Stimulated activated CD8-positive, alpha-beta memory T cell treated with anti-CD3 and anti-CD28 coated beads, Interleukin-12 subunit alpha, Interleukin-12 subunit beta, amount 100 ng/mL, for 24 hours (primary cell): ENCODE measurements around the gene TOR3A.

Experiments used
- DNase-seq: peaks from one replicate; pipeline ENCODE4 v3.0.0-alpha.2; 2020; ENCODE audit errors: extremely low read depth

Gene TOR3A

DNA sequence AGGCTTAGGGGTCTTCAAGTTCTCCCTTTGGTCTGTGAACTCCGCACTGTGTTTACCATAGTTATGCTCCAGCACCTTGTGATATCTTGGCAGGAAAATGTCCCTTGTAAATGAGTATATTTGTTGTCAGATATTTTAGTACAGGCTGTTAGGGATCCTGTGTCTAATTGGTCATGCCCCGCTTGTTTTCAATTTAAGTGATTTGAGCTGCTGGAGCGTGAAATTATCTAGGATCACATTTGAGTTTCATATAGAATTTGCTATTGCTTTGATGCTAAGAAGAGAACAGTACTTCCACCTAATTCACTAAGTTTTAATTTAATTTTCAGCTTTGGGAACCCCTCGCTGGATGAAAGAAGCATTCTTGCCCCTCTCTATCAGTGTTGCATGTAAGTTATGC, 15.4 kb upstream of the TOR3A start:
- no peak for DNase-seq

GRCh38 chr1:179077396-179077795, 4.5 kb upstream of the TOR3A start:
- no peak for DNase-seq

DNA sequence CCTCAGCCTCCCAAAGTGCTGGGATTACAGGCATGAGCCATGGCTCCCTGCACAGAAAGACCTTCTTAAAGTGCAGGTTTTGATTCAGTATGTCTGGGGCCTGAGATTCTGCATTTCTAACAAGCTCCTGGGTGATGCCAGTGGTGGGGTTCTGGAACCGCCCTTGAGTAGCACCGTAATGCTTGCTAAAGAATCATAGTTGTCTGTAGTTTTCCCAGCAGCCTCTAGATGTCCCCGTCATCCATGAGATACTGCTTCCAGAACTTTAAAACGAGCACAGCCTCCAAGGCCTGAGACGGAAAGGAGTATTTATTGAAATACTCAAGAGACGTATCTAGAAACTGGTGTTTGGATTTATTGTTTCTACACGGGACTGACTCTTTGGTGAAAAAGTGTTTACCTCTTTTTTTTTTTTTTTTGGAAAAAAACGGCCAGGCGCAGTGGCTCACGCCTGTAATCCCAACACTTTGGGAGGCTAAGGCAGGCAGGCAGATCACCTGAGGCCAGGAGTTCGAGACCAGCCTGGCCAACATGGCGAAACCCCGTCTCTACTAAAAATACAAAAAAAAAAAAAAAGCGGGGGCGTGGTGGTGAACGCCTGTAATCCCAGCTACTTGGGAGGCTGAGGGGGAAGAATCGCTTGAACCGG, 2.6 kb upstream of the TOR3A start:
- DNase-seq, result no peak

GRCh38 chr1:179080866-179081686, 794 bp upstream of the TOR3A start:
- no peak for DNase-seq

- DNase-seq, result no peak
Measured at GRCh38 chr1:179082333-179082998, 596 bp downstream of the TOR3A start.

DNA sequence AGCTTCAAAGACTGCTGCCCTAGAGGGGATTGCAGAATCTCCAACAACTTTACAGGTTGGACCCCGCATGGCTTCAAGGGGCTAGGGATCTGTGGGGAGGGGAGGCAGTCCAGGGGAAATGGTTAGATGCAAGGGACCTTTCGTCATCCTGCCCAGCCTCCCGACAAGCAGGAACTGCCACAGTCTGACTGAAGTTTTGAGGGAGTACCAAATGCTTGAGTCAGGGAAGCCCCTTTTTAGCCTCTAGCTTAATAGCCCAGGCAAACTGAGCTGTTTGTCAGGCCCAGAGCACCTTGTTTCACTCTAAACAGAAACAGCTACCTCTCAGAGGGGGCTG, 1.1 kb downstream of the TOR3A start:
- no peak for DNase-seq

DNA sequence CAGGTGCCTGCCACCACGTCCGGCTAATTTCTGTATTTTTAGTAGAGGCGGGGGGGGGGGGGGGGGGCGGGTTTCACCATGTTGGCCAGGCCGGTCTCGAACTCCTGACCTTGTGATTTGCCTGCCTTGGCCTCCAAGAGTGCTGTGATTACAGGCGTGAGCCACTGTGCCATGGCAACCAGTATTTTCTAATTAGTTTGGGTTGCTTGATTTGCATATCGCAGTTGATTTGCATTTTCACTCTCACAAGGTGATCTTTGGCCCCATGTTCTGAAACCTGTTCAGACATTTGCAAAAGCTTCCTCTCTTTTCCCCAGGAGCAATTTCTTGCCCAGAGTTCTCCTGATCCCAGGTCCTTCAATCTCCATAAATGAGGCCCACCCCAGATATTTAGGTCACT, 1.7 kb downstream of the TOR3A start:
- no peak for DNase-seq

DNA sequence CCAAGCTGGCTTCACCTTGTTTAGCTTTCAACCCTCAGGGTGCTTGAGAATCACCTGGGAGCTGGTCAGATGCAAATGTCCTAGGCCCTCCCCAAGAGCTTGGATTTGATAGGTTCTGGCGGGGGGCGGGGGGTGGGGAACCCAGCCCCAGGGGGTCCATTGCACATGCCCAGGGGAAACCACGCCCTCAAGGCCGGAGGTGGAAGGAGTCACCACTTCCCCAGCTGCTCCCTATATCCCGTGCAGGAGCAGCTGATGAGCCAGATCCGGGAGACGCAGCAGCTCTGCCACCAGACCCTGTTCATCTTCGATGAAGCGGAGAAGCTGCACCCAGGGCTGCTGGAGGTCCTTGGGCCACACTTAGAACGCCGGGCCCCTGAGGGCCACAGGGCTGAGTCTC, 5.8 kb downstream of the TOR3A start:
- no peak for DNase-seq

GRCh38 chr1:179089827-179090482, 8.1 kb downstream of the TOR3A start:
- DNase-seq, result no peak

DNA sequence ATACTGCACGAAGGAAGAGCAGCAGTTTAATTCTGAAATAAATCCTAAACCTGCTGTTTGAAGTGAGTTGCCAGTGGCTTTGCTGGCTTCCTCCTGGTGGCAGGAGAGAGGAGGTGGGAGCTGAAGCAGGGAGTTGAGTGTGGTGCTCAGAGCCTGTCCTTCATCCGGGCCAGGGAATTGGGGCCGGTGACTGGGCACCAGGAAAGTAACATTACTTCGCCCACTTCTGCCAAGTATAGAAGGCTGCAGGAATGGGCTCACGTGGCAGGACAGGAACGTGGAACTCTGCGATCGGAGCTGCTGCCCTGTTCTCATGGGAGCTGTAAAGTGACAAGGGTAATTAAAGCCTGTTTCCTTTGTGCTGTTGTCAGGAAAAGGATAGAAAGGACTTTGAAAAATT, 8.7 kb downstream of the TOR3A start:
- no peak for DNase-seq

DNA sequence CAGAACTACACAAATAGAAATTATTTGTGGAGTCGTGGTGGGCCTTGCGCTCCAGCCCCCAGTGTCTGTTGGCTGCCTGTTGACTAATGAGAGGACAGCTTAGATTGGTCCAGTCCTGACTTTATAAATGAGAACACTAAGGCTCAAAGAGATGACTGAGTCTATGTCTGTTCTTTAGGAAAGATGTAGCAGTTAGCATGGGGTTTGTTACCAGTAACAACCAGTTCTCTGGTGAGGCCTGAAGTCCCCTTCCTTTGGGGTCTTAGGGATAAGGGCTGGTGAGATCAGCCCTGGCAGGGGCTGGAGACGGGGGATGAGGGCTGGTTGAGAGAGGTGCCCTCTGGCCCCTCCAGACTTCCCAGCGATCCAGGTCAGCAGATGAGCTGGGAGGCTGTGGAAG, 9.1 kb downstream of the TOR3A start:
- no peak for DNase-seq

DNA sequence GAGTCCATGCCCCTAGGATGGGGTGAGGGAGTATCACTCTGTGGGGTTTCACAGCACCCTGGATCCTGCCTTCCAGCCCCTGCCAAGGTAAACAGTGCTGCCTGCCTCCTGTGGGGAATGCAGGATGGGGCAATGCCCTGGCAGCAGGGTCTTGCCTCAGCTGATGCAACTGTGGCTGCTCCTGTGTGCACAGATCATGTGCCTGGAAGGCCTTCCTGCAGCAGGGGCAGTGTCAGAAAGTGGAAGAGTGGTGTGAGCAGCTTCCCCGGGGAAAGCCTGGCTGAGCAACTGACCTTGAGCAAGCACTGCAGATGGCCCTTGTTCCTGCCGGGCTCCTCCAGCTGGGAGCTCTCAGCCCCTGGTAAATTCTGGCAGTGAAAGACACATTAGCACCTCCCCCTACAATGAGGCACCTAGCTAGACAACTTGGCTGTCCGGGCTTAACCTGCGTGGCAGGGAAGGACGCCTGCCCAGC, 9.9 kb downstream of the TOR3A start:
- no peak for DNase-seq

GRCh38 chr1:179092896-179093461, 11.1 kb downstream of the TOR3A start:
- no peak for DNase-seq

DNA sequence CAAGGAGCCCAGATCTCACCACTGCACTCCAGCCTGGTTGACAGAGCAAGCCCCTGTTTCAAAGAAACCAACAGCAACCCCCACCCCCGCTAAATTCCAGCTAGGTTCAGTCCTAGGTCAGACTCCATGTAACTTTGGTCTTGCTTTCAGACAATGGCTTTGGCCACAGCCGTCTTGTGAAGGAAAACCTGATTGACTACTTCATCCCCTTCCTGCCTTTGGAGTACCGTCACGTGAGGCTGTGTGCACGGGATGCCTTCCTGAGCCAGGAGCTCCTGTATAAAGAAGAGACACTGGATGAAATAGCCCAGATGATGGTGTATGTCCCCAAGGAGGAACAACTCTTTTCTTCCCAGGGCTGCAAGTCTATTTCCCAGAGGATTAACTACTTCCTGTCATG, 12.9 kb downstream of the TOR3A start:
- DNase-seq, result no peak

DNA sequence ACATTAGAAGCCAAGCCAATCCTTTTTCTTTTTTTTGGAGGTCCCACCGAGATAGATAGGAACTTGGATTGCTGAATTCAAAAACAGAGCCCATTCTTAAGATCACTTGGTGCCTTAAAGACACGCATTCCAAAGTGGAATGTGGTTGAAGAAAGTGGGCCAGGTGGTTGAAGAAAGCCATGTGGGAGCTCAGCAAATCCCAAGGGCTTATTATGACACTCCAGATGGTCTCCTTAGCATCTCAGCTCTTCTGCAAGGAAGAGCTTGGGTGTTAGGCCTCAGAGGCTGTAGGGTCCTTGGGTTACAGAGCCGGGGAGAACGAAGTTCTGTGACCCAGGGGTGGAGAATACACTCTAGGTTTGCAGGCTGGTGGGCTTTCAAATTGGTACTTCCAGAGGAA, 13.5 kb downstream of the TOR3A start:
- DNase-seq, result no peak

GRCh38 chr1:179095924-179096323, 14.1 kb downstream of the TOR3A start:
- no peak for DNase-seq

DNA sequence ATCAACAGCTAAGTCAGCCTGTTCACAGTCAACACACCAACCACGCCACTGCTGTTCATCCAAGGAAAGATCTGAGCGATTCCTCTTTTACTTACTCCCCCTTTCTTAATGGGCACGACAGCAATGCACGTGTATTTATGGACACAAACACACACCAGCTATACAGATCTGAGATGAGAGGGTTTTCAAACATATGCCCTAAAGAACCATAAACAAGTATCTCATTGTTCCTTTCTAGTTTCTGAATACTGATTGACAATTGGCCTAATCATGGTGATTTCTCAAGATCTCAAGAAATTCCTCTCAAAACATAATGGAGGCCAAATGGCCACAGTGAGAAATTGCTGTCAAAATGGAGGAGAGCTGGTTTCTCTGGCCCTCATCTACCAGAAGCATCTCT, 18.0 kb downstream of the TOR3A start:
- no peak for DNase-seq

GRCh38 chr1:179101566-179101965, 19.7 kb downstream of the TOR3A start:
- DNase-seq, result no peak

GRCh38 chr1:179103999-179104398, 22.1 kb downstream of the TOR3A start:
- DNase-seq, result no peak

DNA sequence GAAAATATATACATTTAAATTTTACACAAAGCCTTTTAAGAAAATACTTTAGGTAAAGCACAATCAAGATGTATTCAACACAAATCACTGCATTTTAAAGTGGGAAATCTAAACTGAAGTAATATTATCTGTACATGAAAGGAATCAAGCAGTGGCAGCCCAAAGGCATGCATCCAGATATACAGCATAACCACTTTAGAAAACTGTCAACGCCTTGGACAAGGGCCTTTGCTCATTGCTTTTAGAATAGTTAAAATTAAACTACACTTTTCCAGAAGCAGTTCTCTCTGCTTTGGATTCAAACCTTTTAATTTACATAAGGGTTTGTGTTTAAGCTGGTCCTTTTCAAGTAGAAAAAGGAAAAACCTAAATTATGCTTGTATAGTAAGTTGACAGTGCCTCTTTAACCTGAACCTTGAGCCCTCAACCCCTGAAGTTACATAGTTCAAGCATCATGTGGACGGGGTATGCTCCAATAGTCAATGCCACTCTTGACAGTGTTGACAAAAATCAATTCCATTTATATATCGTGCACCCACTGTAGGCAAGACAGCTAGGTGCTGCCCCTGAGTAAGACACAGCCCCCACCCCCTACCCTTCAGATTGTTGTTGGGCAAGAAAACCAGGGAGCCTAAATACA, 22.9 kb downstream of the TOR3A start:
- no peak for DNase-seq

DNA sequence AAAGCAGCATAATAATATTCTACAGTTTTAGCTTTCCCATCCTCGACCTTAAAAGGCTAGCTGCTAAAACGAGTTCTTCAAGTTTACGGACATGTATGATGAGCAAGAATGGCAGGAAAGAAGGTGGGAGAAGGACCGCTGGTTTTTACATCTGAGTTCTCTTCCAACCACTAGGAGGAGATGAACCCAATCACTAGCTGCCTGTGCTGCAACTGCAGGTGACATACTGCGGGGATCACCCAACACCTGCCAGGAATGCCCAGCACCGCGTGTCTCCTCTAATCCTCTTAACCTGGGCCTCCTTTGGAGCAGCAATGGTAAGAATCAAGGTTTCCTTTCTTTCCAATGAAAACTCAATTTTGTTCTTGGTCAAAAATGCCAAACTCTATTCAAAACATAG, 23.5 kb downstream of the TOR3A start:
- no peak for DNase-seq
